HFF-Myc (cell line): ENCODE measurements around the gene MIF.
"Not testable (repeated sequence)": the region's sequence is repeated elsewhere in the genome, so short reads cannot be mapped to it uniquely, and the experiment has no call there.

Source experiments
- DNase-seq: peaks from one replicate; pipeline ENCODE4 v3.0.0-alpha.2; 2011; ENCODE audit warnings: low read depth; ENCODE audit errors: extremely low read depth
- H3K4me3 ChIP-seq: replicated peaks from 2 replicates; pipeline ENCODE4 v1.5.1; 2011; ENCODE audit warnings: low read depth, mild to moderate bottlenecking, control low read depth, low read length
- TF ChIP-seq, protein P1 (sequence below): IDR thresholded peaks from 2 replicates; pipeline ENCODE4 v1.5.1; 2012; ENCODE audit warnings: mild to moderate bottlenecking, low read depth, low read length, control low read depth; ENCODE audit errors: missing control alignments

The MIF gene

GRCh38 chr22:23912293-23912903 lies 18.2 kb downstream of the MIF start:
- DNase-seq, result no peak
- TF ChIP-seq, protein P1, sequence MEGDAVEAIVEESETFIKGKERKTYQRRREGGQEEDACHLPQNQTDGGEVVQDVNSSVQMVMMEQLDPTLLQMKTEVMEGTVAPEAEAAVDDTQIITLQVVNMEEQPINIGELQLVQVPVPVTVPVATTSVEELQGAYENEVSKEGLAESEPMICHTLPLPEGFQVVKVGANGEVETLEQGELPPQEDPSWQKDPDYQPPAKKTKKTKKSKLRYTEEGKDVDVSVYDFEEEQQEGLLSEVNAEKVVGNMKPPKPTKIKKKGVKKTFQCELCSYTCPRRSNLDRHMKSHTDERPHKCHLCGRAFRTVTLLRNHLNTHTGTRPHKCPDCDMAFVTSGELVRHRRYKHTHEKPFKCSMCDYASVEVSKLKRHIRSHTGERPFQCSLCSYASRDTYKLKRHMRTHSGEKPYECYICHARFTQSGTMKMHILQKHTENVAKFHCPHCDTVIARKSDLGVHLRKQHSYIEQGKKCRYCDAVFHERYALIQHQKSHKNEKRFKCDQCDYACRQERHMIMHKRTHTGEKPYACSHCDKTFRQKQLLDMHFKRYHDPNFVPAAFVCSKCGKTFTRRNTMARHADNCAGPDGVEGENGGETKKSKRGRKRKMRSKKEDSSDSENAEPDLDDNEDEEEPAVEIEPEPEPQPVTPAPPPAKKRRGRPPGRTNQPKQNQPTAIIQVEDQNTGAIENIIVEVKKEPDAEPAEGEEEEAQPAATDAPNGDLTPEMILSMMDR, result no peak
- H3K4me3 ChIP-seq, result no peak overlapping the region

DNA sequence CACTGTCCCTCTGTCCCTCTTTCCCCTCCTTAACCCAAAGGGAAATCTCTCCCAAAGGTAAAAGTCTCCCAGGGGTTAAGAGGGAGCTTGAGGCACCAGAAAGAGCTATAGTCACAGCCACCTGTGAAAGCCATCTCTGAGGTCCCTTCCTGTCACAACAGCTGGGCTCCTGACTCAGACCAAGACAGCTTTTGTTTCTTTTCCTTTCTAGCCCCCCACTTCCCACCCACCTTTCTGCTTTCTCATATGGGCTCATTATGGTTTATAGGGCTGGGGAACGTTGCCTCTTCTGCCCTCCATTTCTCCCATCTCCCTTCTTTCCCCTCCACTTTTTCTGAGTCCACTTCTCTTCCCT lies 19.1 kb downstream of the MIF start:
- H3K4me3 ChIP-seq, result peak overlapping the region; percentile 66
- TF ChIP-seq, protein P1, result no peak
- no peak for DNase-seq

DNA sequence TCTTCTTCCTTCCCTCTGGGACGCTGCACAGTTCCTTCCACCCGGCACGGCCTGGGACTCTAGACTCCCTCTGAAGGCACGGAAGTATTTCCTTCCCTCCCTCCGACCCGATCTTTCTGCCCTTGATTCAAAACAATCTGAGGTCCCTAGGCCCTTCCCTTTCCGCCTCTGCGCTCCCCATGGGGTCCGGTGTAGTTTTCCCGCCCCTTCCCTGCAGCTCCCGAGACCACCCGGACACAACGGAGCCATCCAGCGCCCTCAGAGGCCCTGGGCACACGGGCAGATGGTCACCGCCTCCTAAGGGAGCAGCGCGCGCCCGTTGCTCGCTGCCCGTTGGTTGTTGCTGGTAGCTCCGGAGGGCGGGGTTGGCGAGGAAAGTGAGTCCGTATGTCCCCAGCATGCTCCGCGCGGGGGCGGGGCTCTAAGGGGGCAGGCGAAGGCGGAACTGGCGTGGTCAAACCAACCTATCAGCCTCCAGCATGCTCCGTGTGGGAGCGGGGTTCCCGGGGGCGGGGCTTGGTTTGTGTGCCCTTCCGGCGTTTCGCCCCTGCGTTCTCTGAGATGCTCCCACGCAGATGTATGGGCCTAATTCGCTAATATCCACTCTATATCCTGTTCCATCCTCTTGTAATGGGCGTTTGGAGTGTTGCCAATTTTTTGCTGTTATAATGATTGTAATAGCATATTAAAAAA lies 19.6 kb downstream of the MIF start:
- DNase-seq, result peak; percentile 94
- peak overlapping the region; percentile 66 for H3K4me3 ChIP-seq
- TF ChIP-seq, protein P1, result no peak

- TF ChIP-seq, protein P1, result no peak
- H3K4me3 ChIP-seq, result no peak overlapping the region
- no peak for DNase-seq
Observed at GRCh38 chr22:23915290-23915689, 21.1 kb downstream of the MIF start.

DNA sequence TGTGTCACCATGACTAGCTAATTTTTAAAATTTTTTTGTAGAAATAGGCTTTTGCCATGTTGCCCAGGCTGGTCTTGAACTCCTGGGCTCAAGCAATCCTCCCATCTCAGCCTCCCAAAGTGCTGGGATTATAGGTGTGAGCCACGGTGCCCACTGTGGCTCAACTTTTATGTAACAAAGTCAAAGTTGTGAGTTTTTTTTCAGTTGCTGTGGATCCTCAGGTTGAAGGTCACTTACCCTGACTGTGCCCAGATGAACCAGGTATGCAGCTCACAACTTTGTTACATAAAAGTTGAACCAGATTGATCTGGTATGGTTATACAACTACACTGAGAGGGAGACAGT lies 26.1 kb downstream of the MIF start:
- H3K4me3 ChIP-seq, DNase-seq: not testable (repeated sequence)

DNA sequence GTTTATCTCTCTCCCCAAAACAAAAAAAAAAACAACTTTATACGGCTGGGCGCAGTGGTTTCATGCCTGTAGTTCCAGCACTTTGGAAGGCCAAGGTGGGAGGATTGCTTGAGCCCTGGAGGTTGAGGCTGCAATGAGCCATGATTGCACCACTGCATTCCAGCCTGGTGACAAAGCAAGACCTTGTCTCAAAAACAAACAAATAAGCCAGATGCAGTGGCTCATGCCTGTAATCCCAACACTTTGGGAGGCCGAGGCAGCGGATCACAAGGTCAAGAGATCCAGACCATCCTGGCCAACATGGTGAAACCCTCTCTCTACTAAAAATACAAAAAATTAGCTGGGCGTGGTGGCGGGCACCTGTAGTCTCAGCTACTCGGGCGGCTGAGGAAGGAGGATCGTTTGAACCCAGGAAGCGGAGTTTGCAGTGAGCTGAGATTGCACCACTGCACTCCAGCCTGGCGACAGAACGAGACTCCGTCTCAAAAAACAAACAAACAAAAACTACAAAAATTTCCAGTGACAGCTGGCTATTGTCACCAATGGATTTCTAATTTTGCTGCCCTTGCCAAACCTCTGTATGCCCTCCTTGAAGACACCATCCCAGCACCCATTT lies 27.5 kb downstream of the MIF start:
- not testable (repeated sequence) for H3K4me3 ChIP-seq, DNase-seq

- TF ChIP-seq, protein P1, result no peak
- DNase-seq, result no peak
- no peak overlapping the region for H3K4me3 ChIP-seq
Observed at GRCh38 chr22:23922921-23923320, 28.7 kb downstream of the MIF start.
